Thoracic aorta (tissue), 2 donors: ENCODE measurements around the gene HMCES. TPM values are rescaled to one million over a fixed set of nuclear protein-coding genes. Genes with fewer than 3 reads are reported as not detected.

ENCODE experiments used
- ATAC-seq: fragments of 150-250 bp; one replicate; pipeline ENCODE4 v1.8.0; 2017; ENCODE audit warnings: low read depth; ENCODE audit not compliant: insufficient number of reproducible peaks, low FRiP score
- DNase-seq: peaks from one replicate; pipeline ENCODE4 v3.0.0-alpha.2; 2020; ENCODE audit warnings: low spot score
- H3K27ac ChIP-seq, 2 donors: fragments of 200-600 bp; sonication (generic); 1 replicate in 1 of 2; 2 replicates in 1 of 2; pipeline ENCODE4 v1.5.1; 2016; ENCODE audit warnings: mild to moderate bottlenecking in 2 of 2, moderate library complexity in 2 of 2
- H3K27me3 ChIP-seq: fragments of 200-600 bp; sonication (generic); replicated peaks from 2 replicates; pipeline ENCODE4 v1.6.0; 2016; ENCODE audit warnings: mild to moderate bottlenecking; ENCODE audit not compliant: insufficient read depth
- H3K36me3 ChIP-seq: fragments of 200-600 bp; sonication (generic); one replicate; pipeline ENCODE4 v1.5.1; 2016
- H3K4me1 ChIP-seq, 2 donors: fragments of 200-600 bp; sonication (generic); 1 replicate in 1 of 2; 2 replicates in 1 of 2; pipeline versions ENCODE4 v1.5.1 to v1.6.0; 2016; ENCODE audit warnings: low read depth in 2 of 2, mild to moderate bottlenecking in 1 of 2; ENCODE audit not compliant: control insufficient read depth in 1 of 2
- H3K4me3 ChIP-seq: fragments of 200-600 bp; sonication (generic); 2 replicates; pipeline ENCODE4 v1.5.1; 2016; ENCODE audit warnings: mild to moderate bottlenecking
- H3K9me3 ChIP-seq: fragments of 200-600 bp; sonication (generic); 2 replicates; pipeline ENCODE4 v1.5.1; 2016
- CTCF ChIP-seq: fragments of 200-600 bp; sonication (generic); IDR thresholded peaks from one replicate; pipeline ENCODE4 v1.5.1; 2019; ENCODE audit warnings: antibody characterized with exemption
- total RNA-seq, 2 donors: library from RNA; depleted of rRNA; stranded (reverse); fragments of >200 nt; gene quantifications; one replicate each; pipeline versions ENCODE4 v1.1.0 to v1.2.3, GENCODE V29; 2016

Gene HMCES
- total RNA-seq, 2 donors from 2014 or later, result 12.0 to 23.9 TPM

- peaks cover 12% of the 10 kb centered on the region for H3K36me3 ChIP-seq
- TF ChIP-seq CTCF, result no peak
- H3K9me3 ChIP-seq, result no peaks in the 10 kb centered on the region
- peaks cover 6 to 11% of the 10 kb centered on the region in 2 donors for H3K4me1 ChIP-seq
- no peak for ATAC-seq
- H3K27ac ChIP-seq, result peak overlapping the region; percentile 69 to 88
- DNase-seq, result no peak
- no peaks in the 10 kb centered on the region for H3K27me3 ChIP-seq
- H3K4me3 ChIP-seq, result no peak overlapping the region
Observed at GRCh38 chr3:129304962-129305222, 26.2 kb downstream of the HMCES start.

GRCh38 chr3:129305592-129306091, 27.0 kb downstream of the HMCES start:
- Histone ChIP-seq H3K36me3 (peaks cover 12% of the 10 kb centered on the region), H3K9me3 (no peaks in the 10 kb centered on the region), H3K4me1 (peaks cover 6 to 11% of the 10 kb centered on the region in 2 donors), H3K27me3 (no peaks in the 10 kb centered on the region), H3K4me3 (peak overlapping the region; percentile 69), H3K27ac (peak overlapping the region; percentile 69 to 88)
- no peak for TF ChIP-seq CTCF
- ATAC-seq (peak; percentile 94), DNase-seq (peak; percentile 85)

- no peaks in the 10 kb centered on the region for H3K9me3 ChIP-seq
- DNase-seq (no peak), ATAC-seq (no peak)
- no peaks in the 10 kb centered on the region for H3K36me3 ChIP-seq
- peaks cover 13% of the 10 kb centered on the region in 2 donors for H3K4me1 ChIP-seq
- H3K27ac ChIP-seq, result no peak overlapping the region
- no peak for TF ChIP-seq CTCF
- H3K4me3 ChIP-seq, result no peak overlapping the region
- H3K27me3 ChIP-seq, result no peaks in the 10 kb centered on the region
Observed at GRCh38 chr3:129308636-129309035, 30.0 kb downstream of the HMCES start.

- ATAC-seq, result no peak
- H3K27ac ChIP-seq, result no peak overlapping the region
- peaks cover 17 to 21% of the 10 kb centered on the region in 2 donors for H3K4me1 ChIP-seq
- no peaks in the 10 kb centered on the region for H3K36me3 ChIP-seq
- H3K9me3 ChIP-seq, result no peaks in the 10 kb centered on the region
- no peak overlapping the region for H3K4me3 ChIP-seq
- no peak for DNase-seq
- no peaks in the 10 kb centered on the region for H3K27me3 ChIP-seq
- TF ChIP-seq CTCF, result no peak
Observed at GRCh38 chr3:129310111-129311011, 31.7 kb downstream of the HMCES start.

- Histone ChIP-seq H3K9me3 (no peaks in the 10 kb centered on the region), H3K36me3 (no peaks in the 10 kb centered on the region), H3K27ac (no peak overlapping the region), H3K4me1 (peaks cover 12 to 18% of the 10 kb centered on the region in 2 donors), H3K27me3 (no peaks in the 10 kb centered on the region), H3K4me3 (no peak overlapping the region)
- no peak for TF ChIP-seq CTCF
- ATAC-seq (no peak), DNase-seq (no peak)
Observed at GRCh38 chr3:129311054-129311902, 32.6 kb downstream of the HMCES start.
